Measurements from ENCODE around the gene ZC3H13. TPM values are rescaled to one million over a fixed set of nuclear protein-coding genes. Genes with fewer than 3 reads are reported as not detected.

The ZC3H13 gene
- 10 to 100 TPM; 31.7 to 32.3 TPM for total RNA-seq
- long read RNA-seq, partial matches to known transcripts = 19 of 25 reads
- long read RNA-seq, other reads (novel, unspliced or antisense) = 6 of 25 reads

GRCh38 chr13:46052319-46053161 lies at the start of gene ZC3H13:
ZC3H13 (minus strand) TSS chr13:46052746; CDS start chr13:46045507, 7,239 bp downstream.
- intact Hi-C loops (cut with DNase I) = no loop called here
- ATAC-seq (peak; percentile 100), DNase-seq (peak; percentile 96)

GRCh38 chr13:46102255-46102605 lies 49.7 kb upstream of the ZC3H13 start:
- DNase-seq = no peak
- no peak for ATAC-seq
- intact Hi-C loops (cut with DNase I) = no loop called here

GRCh38 chr13:46101484-46102254 lies 49.1 kb upstream of the ZC3H13 start:
- DNase-seq = no peak
- intact Hi-C loops (cut with DNase I) = no loop called here
- ATAC-seq = no peak

GRCh38 chr13:46101002-46101401 lies 48.5 kb upstream of the ZC3H13 start:
- no peak for DNase-seq
- no peak for ATAC-seq
- intact Hi-C loops (cut with DNase I) = no loop called here

- ATAC-seq = peak in 1 of 2 donors; percentile 50
- intact Hi-C loops (cut with DNase I) = no loop called here
- DNase-seq = no peak
These were observed 47.8 kb upstream of the ZC3H13 start for GRCh38 chr13:46100191-46100815.

GRCh38 chr13:46097663-46098062 lies 45.1 kb upstream of the ZC3H13 start:
- intact Hi-C loops (cut with DNase I) = no loop called here
- no peak for ATAC-seq
- no peak for DNase-seq

GRCh38 chr13:46097015-46097414 lies 44.5 kb upstream of the ZC3H13 start:
- ATAC-seq = no peak
- intact Hi-C loops (cut with DNase I) = no loop called here
- DNase-seq = no peak

- intact Hi-C loops (cut with DNase I) = no loop called here
- ATAC-seq (no peak), DNase-seq (no peak)
These were observed 41.9 kb upstream of the ZC3H13 start for GRCh38 chr13:46094478-46094877.

- ATAC-seq (no peak), DNase-seq (no peak)
- intact Hi-C loops (cut with DNase I) = no loop called here
These were observed 36.4 kb upstream of the ZC3H13 start for GRCh38 chr13:46088821-46089562.

GRCh38 chr13:46087481-46087880 lies 34.9 kb upstream of the ZC3H13 start:
- intact Hi-C loops (cut with DNase I) = no loop called here
- ATAC-seq = no peak
- DNase-seq = no peak

GRCh38 chr13:46086985-46087384 lies 34.4 kb upstream of the ZC3H13 start:
- ATAC-seq (no peak), DNase-seq (no peak)
- intact Hi-C loops (cut with DNase I) = no loop called here

GRCh38 chr13:46086421-46086922 lies 33.9 kb upstream of the ZC3H13 start:
- DNase-seq (no peak), ATAC-seq (no peak)
- intact Hi-C loops (cut with DNase I) = no loop called here

GRCh38 chr13:46085737-46086136 lies 33.2 kb upstream of the ZC3H13 start:
- intact Hi-C loops (cut with DNase I) = no loop called here
- no peak for DNase-seq
- ATAC-seq = no peak

- ATAC-seq (no peak), DNase-seq (no peak)
- intact Hi-C loops (cut with DNase I) = no loop called here
These were observed 29.8 kb upstream of the ZC3H13 start for GRCh38 chr13:46082324-46082723.

GRCh38 chr13:46079770-46080169 lies 27.2 kb upstream of the ZC3H13 start:
- intact Hi-C loops (cut with DNase I) = no loop called here
- ATAC-seq = no peak
- no peak for DNase-seq

- DNase-seq = no peak
- ATAC-seq = no peak
- intact Hi-C loops (cut with DNase I) = no loop called here
These were observed 24.7 kb upstream of the ZC3H13 start for GRCh38 chr13:46077265-46077664.

GRCh38 chr13:46076827-46077226 lies 24.3 kb upstream of the ZC3H13 start:
- ATAC-seq = no peak
- DNase-seq = no peak
- intact Hi-C loops (cut with DNase I) = no loop called here

- intact Hi-C loops (cut with DNase I) = no loop called here
- ATAC-seq = no peak
These were observed 23.3 kb upstream of the ZC3H13 start for GRCh38 chr13:46075811-46076210.

GRCh38 chr13:46071590-46072249 lies 19.2 kb upstream of the ZC3H13 start:
- ATAC-seq (no peak), DNase-seq (no peak)
- intact Hi-C loops (cut with DNase I) = no loop called here

More at GRCh38 chr13:46075811-46076210, 23.3 kb upstream of the ZC3H13 start:
- no peak for DNase-seq

Data from left cardiac atrium (tissue), 4 donors.